H1 (cell line): ENCODE results near the gene KRT34. TPM values are rescaled to one million over a fixed set of nuclear protein-coding genes. Genes with fewer than 3 reads are reported as not detected.
"Not testable (repeated sequence)": the region's sequence is repeated elsewhere in the genome, so short reads cannot be mapped to it uniquely, and the experiment has no call there.

Experiments used
- CTCF ChIA-PET: fragments of 300-600 bp; sonication (Branson Sonifier 250); formaldehyde crosslinking; loops from one replicate; lab custom pipeline; 2021; ENCODE audit not compliant: partially characterized antibody; lab: Charles Lee
- POLR2A ChIA-PET: fragments of 300-600 bp; sonication (Branson Sonifier 250); formaldehyde crosslinking; loops from one replicate; lab custom pipeline; 2021; ENCODE audit warnings: inconsistent platforms; ENCODE audit not compliant: partially characterized antibody; lab: Charles Lee
- DNase-seq, 2 experiments: peaks; one replicate each; pipeline versions ENCODE4 v3.0.0 to v3.0.0-alpha.2; 2010 to 2022; ENCODE audit warnings: low spot score in 2 of 2, low read depth in 1 of 2, mixed read lengths in 1 of 2
- FAIRE-seq: peaks from 2 replicates; lab custom pipeline; 2011; peaks lifted over from hg19 to GRCh38; lab: Jason Lieb, UNC
- H2AFZ ChIP-seq: 2 replicates; pipeline ENCODE4 v1.8.1; 2012; ENCODE audit warnings: low read length, inconsistent platforms
- H2AK5ac ChIP-seq: 2 replicates; pipeline ENCODE4 v1.6.1; 2013; ENCODE audit warnings: low read depth, low read length
- H2BK120ac ChIP-seq: replicated peaks from 2 replicates; pipeline ENCODE3; 2013; ENCODE audit warnings: low read depth, low read length, inconsistent platforms
- H2BK12ac ChIP-seq: 2 replicates; pipeline ENCODE4 v1.6.1; 2013; ENCODE audit warnings: low read depth, low read length
- H2BK15ac ChIP-seq: 2 replicates; pipeline ENCODE4 v1.6.1; 2013; ENCODE audit warnings: low read length
- H2BK20ac ChIP-seq: 2 replicates; pipeline ENCODE4 v1.6.1; 2013; ENCODE audit warnings: low read length
- H2BK5ac ChIP-seq: 2 replicates; pipeline ENCODE4 v1.6.1; 2013; ENCODE audit warnings: low read depth, low read length
- H3K14ac ChIP-seq: 2 replicates; pipeline ENCODE4 v1.6.1; 2013; ENCODE audit warnings: inconsistent platforms; ENCODE audit not compliant: insufficient read length
- H3K18ac ChIP-seq: 2 replicates; pipeline ENCODE4 v1.6.1; 2013; ENCODE audit warnings: low read length; ENCODE audit errors: extremely low read depth
- H3K23ac ChIP-seq: 2 replicates; pipeline ENCODE4 v1.6.1; 2013; ENCODE audit warnings: inconsistent platforms; ENCODE audit not compliant: insufficient read length
- H3K23me2 ChIP-seq: 2 replicates; pipeline ENCODE4 v1.6.1; 2013; ENCODE audit warnings: low read depth, low read length
- H3K27ac ChIP-seq: 2 replicates; pipeline ENCODE4 v1.6.1; 2011; ENCODE audit warnings: low read depth, low read length, inconsistent platforms
- H3K27me3 ChIP-seq, 4 experiments: replicated peaks in 1 of 4; 1 replicate in 1 of 4; 2 replicates in 3 of 4; pipeline versions ENCODE4 v1.6.1 to v1.8.1; 2011 to 2013; ENCODE audit warnings: low read length in 3 of 4, mild to moderate bottlenecking in 3 of 4, inconsistent platforms in 2 of 4, mixed read lengths in 2 of 4, moderate library complexity in 1 of 4; ENCODE audit not compliant: control insufficient read depth in 3 of 4, insufficient read depth in 3 of 4; ENCODE audit errors: extremely low read depth in 1 of 4
- H3K36me3 ChIP-seq, 4 experiments: 2 replicates each; pipeline versions ENCODE4 v1.6.1 to v1.8.1; 2011 to 2013; ENCODE audit warnings: mild to moderate bottlenecking in 4 of 4, low read length in 3 of 4, moderate library complexity in 2 of 4, control low read depth in 1 of 4, inconsistent platforms in 1 of 4; ENCODE audit not compliant: insufficient read depth in 4 of 4, control insufficient read depth in 2 of 4
- H3K4ac ChIP-seq: replicated peaks from 2 replicates; pipeline ENCODE3; 2013; ENCODE audit warnings: low read length, low read depth, mixed read lengths, inconsistent platforms; ENCODE audit not compliant: insufficient read length
- H3K4me1 ChIP-seq, 4 experiments: replicated peaks in 1 of 4; 1 replicate in 1 of 4; 2 replicates in 3 of 4; pipeline versions ENCODE4 v1.6.1 to v1.8.1; 2011 to 2013; ENCODE audit warnings: low read length in 3 of 4, inconsistent platforms in 2 of 4, mixed read lengths in 1 of 4; ENCODE audit not compliant: insufficient read depth in 4 of 4, control insufficient read depth in 3 of 4
- H3K4me2 ChIP-seq, 2 experiments: 2 replicates each; pipeline versions ENCODE4 v1.6.1 to v1.8.1; 2011 to 2013; ENCODE audit warnings: low read depth in 2 of 2, low read length in 2 of 2, control low read depth in 1 of 2, inconsistent platforms in 1 of 2, mild to moderate bottlenecking in 1 of 2; ENCODE audit not compliant: insufficient read depth in 1 of 2
- H3K4me3 ChIP-seq, 4 experiments: fragments of 200-600, 300-600 bp in 1 of 4; sonication (generic), shearing (Covaris generic), sonication (Bioruptor Twin) in 1 of 4; 2 replicates each; pipeline versions ENCODE4 v1.5.1 to v1.8.1; 2011 to 2016; ENCODE audit warnings: low read length in 4 of 4, low read depth in 3 of 4, control low read depth in 2 of 4, inconsistent platforms in 2 of 4, mild to moderate bottlenecking in 2 of 4, mixed read lengths in 1 of 4, moderate library complexity in 1 of 4; ENCODE audit not compliant: insufficient read depth in 2 of 4; ENCODE audit errors: extremely low read depth in 1 of 4
- H3K56ac ChIP-seq: replicated peaks from 2 replicates; pipeline ENCODE3; 2013; ENCODE audit warnings: low read depth, mild to moderate bottlenecking, mixed read lengths, low read length, inconsistent platforms; ENCODE audit not compliant: insufficient read length
- H3K79me1 ChIP-seq: 2 replicates; pipeline ENCODE4 v1.6.1; 2013; ENCODE audit warnings: low read depth, low read length, control low read depth
- H3K79me2 ChIP-seq, 2 experiments: 2 replicates each; pipeline versions ENCODE4 v1.6.1 to v1.8.1; 2012 to 2013; ENCODE audit warnings: low read length in 2 of 2, mild to moderate bottlenecking in 2 of 2, inconsistent platforms in 1 of 2; ENCODE audit not compliant: insufficient read depth in 2 of 2, control insufficient read depth in 1 of 2
- H3K9ac ChIP-seq, 4 experiments: replicated peaks in 1 of 4; 1 replicate in 1 of 4; 2 replicates in 3 of 4; pipeline versions ENCODE4 v1.6.1 to v1.8.1; 2011 to 2013; ENCODE audit warnings: low read depth in 3 of 4, low read length in 3 of 4, control low read depth in 2 of 4, mild to moderate bottlenecking in 2 of 4, moderate library complexity in 2 of 4, inconsistent platforms in 1 of 4; ENCODE audit errors: extremely low read depth in 1 of 4
- H3K9me3 ChIP-seq, 2 experiments: 2 replicates each; pipeline versions ENCODE4 v1.6.1 to v1.8.1; 2012 to 2013; ENCODE audit warnings: mild to moderate bottlenecking in 2 of 2, moderate library complexity in 2 of 2, control low read depth in 1 of 2, inconsistent platforms in 1 of 2, low read depth in 1 of 2, low read length in 1 of 2, mixed read lengths in 1 of 2; ENCODE audit not compliant: insufficient read depth in 2 of 2
- H4K20me1 ChIP-seq, 2 experiments: replicated peaks in 1 of 2; 2 replicates each; pipeline versions ENCODE3 to v1.8.1; 2011 to 2013; ENCODE audit warnings: inconsistent platforms in 2 of 2, low read length in 2 of 2, mild to moderate bottlenecking in 1 of 2; ENCODE audit not compliant: insufficient read depth in 2 of 2, control insufficient read depth in 1 of 2
- H4K5ac ChIP-seq: 2 replicates; pipeline ENCODE4 v1.6.1; 2013; ENCODE audit warnings: low read length, low read depth, mixed read lengths, inconsistent platforms; ENCODE audit not compliant: insufficient read length
- H4K8ac ChIP-seq: 2 replicates; pipeline ENCODE4 v1.8.0; 2013; ENCODE audit warnings: mild to moderate bottlenecking, moderate library complexity, low read length, inconsistent platforms; ENCODE audit not compliant: insufficient read depth; ENCODE audit errors: extremely low read depth
- H4K91ac ChIP-seq: replicated peaks from 2 replicates; pipeline ENCODE3; 2013; ENCODE audit warnings: low read length, mixed read lengths, inconsistent platforms; ENCODE audit not compliant: insufficient read length
- WGBS, 2 experiments: shearing (Covaris generic) in 1 of 2; methylation state at CpG; one replicate each; pipeline versions ENCODE4 v1.1.6 to v1.1.7; 2013 to 2015; ENCODE audit warnings: low lambda C conversion rate in 2 of 2, mixed read lengths in 2 of 2, inconsistent platforms in 1 of 2, low coverage in 1 of 2, missing lambda C conversion rate in 1 of 2; ENCODE audit not compliant: insufficient replicate concordance in 2 of 2, insufficient coverage in 1 of 2, insufficient read length in 1 of 2; ENCODE audit errors: extremely low coverage in 1 of 2, missing lambda C conversion rate in 1 of 2; 5-methylcytosine and 5-hydroxymethylcytosine counted together
- polyA plus RNA-seq, 7 experiments: library from polyadenylated mRNA; depleted of rRNA in 3 of 7; stranded (reverse) in 5 of 7; unstranded in 2 of 7; fragments of >200 nt in 5 of 7; fragments of 200-250 nt in 2 of 7; gene quantifications; 1 replicate in 5 of 7; 2 replicates in 1 of 7; 4 replicates in 1 of 7; pipeline versions ENCODE4 v1.2.1 to v1.2.3, GENCODE V29; 2011 to 2013; ENCODE audit warnings: missing spikeins in 2 of 7, mixed read lengths in 2 of 7
- total RNA-seq: library from RNA; stranded (reverse); fragmentation: NEBNext Ultra II Directional; extraction: Animal tissue kit (Norgen Biotek cat#: 25700); gene quantifications from 2 replicates; pipeline ENCODE4 v1.2.1, GENCODE V29; 2021

KRT34 gene
- total and polyA plus RNA-seq, 2 of the 8 experiments (the other 6 are each of a cell fraction or from before 2014, with no cell fraction given): not detected

DNA sequence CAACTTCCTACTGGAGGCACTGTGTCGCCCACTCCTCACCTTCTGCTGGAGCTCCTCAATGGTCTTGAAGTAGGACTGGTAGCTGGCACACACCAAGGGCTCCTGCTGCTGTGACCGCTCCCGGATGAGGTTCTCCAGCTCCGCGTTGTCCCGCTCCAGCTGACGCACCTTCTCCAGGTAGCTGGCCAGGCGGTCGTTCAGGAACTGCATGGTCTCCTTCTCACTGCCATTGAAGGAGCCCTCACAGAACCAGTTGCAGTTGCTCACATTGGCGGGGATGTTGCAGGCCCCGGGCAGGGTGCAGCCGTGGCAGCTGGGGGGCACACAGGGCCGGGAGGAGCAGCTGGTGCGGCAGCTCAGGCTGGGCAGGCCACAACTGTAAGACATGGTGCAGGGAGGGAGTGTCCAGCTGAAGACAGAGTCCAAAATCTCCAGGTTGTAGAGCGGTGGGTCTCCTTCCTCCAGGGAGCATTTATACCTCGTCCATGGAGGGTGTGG lies 31.7 kb downstream of the KRT34 start, which contains the start of gene KRT33A:
Gene KRT33A (minus strand): TSS at position 448 of the 498 bp plus-strand sequence. CDS start 61 bp downstream, at position 387.
- DNase-seq, H3K36me3 ChIP-seq, H2BK15ac ChIP-seq, H3K79me1 ChIP-seq, H3K14ac ChIP-seq, H4K5ac ChIP-seq, H2BK5ac ChIP-seq, H3K4me3 ChIP-seq, H2BK12ac ChIP-seq, H4K91ac ChIP-seq, H3K4me2 ChIP-seq, H2BK20ac ChIP-seq, POLR2A ChIA-PET, H4K8ac ChIP-seq, H2BK120ac ChIP-seq, H3K23me2 ChIP-seq, H3K18ac ChIP-seq, H3K9ac ChIP-seq, H3K79me2 ChIP-seq, H3K27me3 ChIP-seq, H3K9me3 ChIP-seq, H2AK5ac ChIP-seq, H4K20me1 ChIP-seq, FAIRE-seq, H3K4ac ChIP-seq, H3K4me1 ChIP-seq, H3K27ac ChIP-seq, H2AFZ ChIP-seq, H3K56ac ChIP-seq, H3K23ac ChIP-seq: not testable (repeated sequence)
- CTCF ChIA-PET: interaction anchor here (0.6 to 4.5 kb wide), 4 partner anchors 21 to 298 kb away, joined by 3 to 27 read pairs (median 4); no protein-coding TSS in a partner anchor
- WGBS, 2 experiments: 88% methylated on average over 15 of the region's 16 CpGs; no CpG with 5 or more reads in 1 of the 2 experiments
